GM12892 (cell line): Measurements from ENCODE around the gene PCDH8.
"Not testable (repeated sequence)": the region's sequence is repeated elsewhere in the genome, so short reads cannot be mapped to it uniquely, and the experiment has no call there.

Experiments
- DNase-seq: peaks from one replicate; pipeline ENCODE4 v3.0.0; 2011; ENCODE audit not compliant: insufficient read length
- FAIRE-seq: peaks from 2 replicates; lab custom pipeline; 2011; peaks lifted over from hg19 to GRCh38; lab: Jason Lieb, UNC
- POLR2A ChIP-seq: IDR thresholded peaks from 2 replicates; pipeline ENCODE4 v1.6.1; 2011; ENCODE audit warnings: low read depth, low read length, control low read depth
- POLR2AphosphoS5 ChIP-seq: IDR thresholded peaks from 2 replicates; pipeline ENCODE4 v1.6.1; 2011; ENCODE audit warnings: low read depth, low read length, control low read depth
- TAF1 ChIP-seq: IDR thresholded peaks from 2 replicates; pipeline ENCODE4 v1.6.1; 2011; ENCODE audit warnings: low read depth, mild to moderate bottlenecking, control low read depth, low read length, borderline replicate concordance

PCDH8 gene

GRCh38 chr13:52833296-52833875 is 15.1 kb downstream of the PCDH8 start:
- FAIRE-seq: no peak
- no peak for DNase-seq

GRCh38 chr13:52832313-52832712 is 16.1 kb downstream of the PCDH8 start:
- FAIRE-seq (no peak), DNase-seq (no peak)
- no peak for TF ChIP-seq POLR2AphosphoS5

More at GRCh38 chr13:52833296-52833875, 15.1 kb downstream of the PCDH8 start:
- no peak for TF ChIP-seq POLR2AphosphoS5
- TF ChIP-seq POLR2A: no peak

GRCh38 chr13:52830946-52831345 is 17.5 kb downstream of the PCDH8 start:
- TF ChIP-seq POLR2A: no peak
- TF ChIP-seq TAF1: no peak
- TF ChIP-seq POLR2AphosphoS5: no peak
- DNase-seq (no peak), FAIRE-seq (no peak)

- no peak for DNase-seq
- no peak for TF ChIP-seq POLR2A
- TF ChIP-seq TAF1: no peak
- TF ChIP-seq POLR2AphosphoS5: no peak
- no peak for FAIRE-seq
Measured at GRCh38 chr13:52827839-52828238, 20.6 kb downstream of the PCDH8 start.

- not testable (repeated sequence) for FAIRE-seq, DNase-seq
Measured at GRCh38 chr13:52817886-52818285, 30.6 kb downstream of the PCDH8 start.

GRCh38 chr13:52815330-52815729 is 33.1 kb downstream of the PCDH8 start:
- FAIRE-seq (no peak), DNase-seq (no peak)
- TF ChIP-seq POLR2AphosphoS5 (no peak), POLR2A (no peak), TAF1 (no peak)

GRCh38 chr13:52812941-52813340 is 35.5 kb downstream of the PCDH8 start:
- FAIRE-seq (no peak), DNase-seq (no peak)
- TF ChIP-seq POLR2AphosphoS5 (no peak), TAF1 (no peak), POLR2A (no peak)

- DNase-seq: no peak
- TF ChIP-seq POLR2AphosphoS5 (no peak), POLR2A (no peak)
- no peak for FAIRE-seq
Measured at GRCh38 chr13:52811841-52812240, 36.6 kb downstream of the PCDH8 start.

GRCh38 chr13:52810526-52810925 is 37.9 kb downstream of the PCDH8 start:
- TF ChIP-seq POLR2A (no peak), POLR2AphosphoS5 (no peak), TAF1 (no peak)
- FAIRE-seq: no peak
- DNase-seq: no peak

GRCh38 chr13:52810011-52810410 is 38.4 kb downstream of the PCDH8 start:
- no peak for FAIRE-seq
- no peak for DNase-seq
- no peak for TF ChIP-seq POLR2A
- no peak for TF ChIP-seq POLR2AphosphoS5

GRCh38 chr13:52809310-52809769 is 39.1 kb downstream of the PCDH8 start:
- FAIRE-seq: peak; percentile 42
- peak; percentile 49 for DNase-seq
- no peak for TF ChIP-seq TAF1
- TF ChIP-seq POLR2AphosphoS5: no peak

GRCh38 chr13:52808842-52809219 is 39.6 kb downstream of the PCDH8 start:
- FAIRE-seq: no peak
- TF ChIP-seq POLR2A: no peak
- no peak for TF ChIP-seq TAF1
- TF ChIP-seq POLR2AphosphoS5: no peak
- no peak for DNase-seq

- no peak for FAIRE-seq
- DNase-seq: no peak
- TF ChIP-seq POLR2AphosphoS5 (no peak), TAF1 (no peak), POLR2A (no peak)
Measured at GRCh38 chr13:52806029-52806428, 42.4 kb downstream of the PCDH8 start.
